Liver (tissue), 3 donors: ENCODE data around the gene HUS1.

Source experiments
- ATF3 ChIP-seq: IDR thresholded peaks from 2 replicates; pipeline ENCODE4 v1.6.1; 2016; ENCODE audit warnings: antibody characterized with exemption
- FOXA1 ChIP-seq: IDR thresholded peaks from 2 replicates; pipeline ENCODE4 v1.6.1; 2016; ENCODE audit warnings: antibody characterized with exemption
- RAD21 ChIP-seq, 2 donors: IDR thresholded peaks; 2 replicates each; pipeline ENCODE4 v1.6.1; 2016; ENCODE audit warnings: antibody characterized with exemption in 2 of 2, mild to moderate bottlenecking in 2 of 2
- TAF1 ChIP-seq: conservative IDR thresholded peaks from 2 replicates; pipeline ENCODE4 v1.6.1; 2016; ENCODE audit warnings: antibody characterized with exemption, mild to moderate bottlenecking
- TF ChIP-seq, protein P1 (sequence below): fragments of 150-350 bp; IDR thresholded peaks from 2 replicates; pipeline ENCODE4 v1.5.1; 2017; ENCODE audit warnings: improper control_type of control experiment, low read depth, low read length; ENCODE audit not compliant: missing input control
- TF ChIP-seq, protein P2 (sequence below): IDR thresholded peaks from 2 replicates; pipeline ENCODE4 v1.6.1; 2016; ENCODE audit warnings: antibody characterized with exemption
- donor health status: healthy.
- donor health status: healthy.

GRCh38 chr7:48028938-48029337 is 49.5 kb upstream of the HUS1 start, which contains the start of gene SUN3:
- TF ChIP-seq, protein P1, sequence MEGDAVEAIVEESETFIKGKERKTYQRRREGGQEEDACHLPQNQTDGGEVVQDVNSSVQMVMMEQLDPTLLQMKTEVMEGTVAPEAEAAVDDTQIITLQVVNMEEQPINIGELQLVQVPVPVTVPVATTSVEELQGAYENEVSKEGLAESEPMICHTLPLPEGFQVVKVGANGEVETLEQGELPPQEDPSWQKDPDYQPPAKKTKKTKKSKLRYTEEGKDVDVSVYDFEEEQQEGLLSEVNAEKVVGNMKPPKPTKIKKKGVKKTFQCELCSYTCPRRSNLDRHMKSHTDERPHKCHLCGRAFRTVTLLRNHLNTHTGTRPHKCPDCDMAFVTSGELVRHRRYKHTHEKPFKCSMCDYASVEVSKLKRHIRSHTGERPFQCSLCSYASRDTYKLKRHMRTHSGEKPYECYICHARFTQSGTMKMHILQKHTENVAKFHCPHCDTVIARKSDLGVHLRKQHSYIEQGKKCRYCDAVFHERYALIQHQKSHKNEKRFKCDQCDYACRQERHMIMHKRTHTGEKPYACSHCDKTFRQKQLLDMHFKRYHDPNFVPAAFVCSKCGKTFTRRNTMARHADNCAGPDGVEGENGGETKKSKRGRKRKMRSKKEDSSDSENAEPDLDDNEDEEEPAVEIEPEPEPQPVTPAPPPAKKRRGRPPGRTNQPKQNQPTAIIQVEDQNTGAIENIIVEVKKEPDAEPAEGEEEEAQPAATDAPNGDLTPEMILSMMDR: no peak
- TF ChIP-seq ATF3: no peak
- TF ChIP-seq TAF1: no peak
- TF ChIP-seq RAD21 (IDR thresholded peaks at IDR 0.05): no peak
- TF ChIP-seq, protein P2, sequence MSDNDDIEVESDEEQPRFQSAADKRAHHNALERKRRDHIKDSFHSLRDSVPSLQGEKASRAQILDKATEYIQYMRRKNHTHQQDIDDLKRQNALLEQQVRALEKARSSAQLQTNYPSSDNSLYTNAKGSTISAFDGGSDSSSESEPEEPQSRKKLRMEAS: no peak
- no peak for TF ChIP-seq FOXA1
